GM12873 (cell line): ENCODE results near the gene GLRX2.

Experiments
- CTCF ChIP-seq: IDR thresholded peaks from 2 replicates; pipeline ENCODE4 v1.5.1; 2012; ENCODE audit warnings: low read depth, mild to moderate bottlenecking, moderate library complexity, low read length, control low read depth; ENCODE audit not compliant: insufficient read depth; ENCODE audit errors: missing control alignments

The GLRX2 gene

GRCh38 chr1:193115629-193116227, 10.5 kb upstream of the GLRX2 start:
- TF ChIP-seq CTCF: no peak

- TF ChIP-seq CTCF: no peak
Observed at GRCh38 chr1:193114485-193115095, 9.4 kb upstream of the GLRX2 start.

- no peak for TF ChIP-seq CTCF
Observed at GRCh38 chr1:193113992-193114332, 8.7 kb upstream of the GLRX2 start.

GRCh38 chr1:193113258-193113991, 8.2 kb upstream of the GLRX2 start:
- TF ChIP-seq CTCF: no peak

GRCh38 chr1:193111641-193112090, 6.5 kb upstream of the GLRX2 start:
- TF ChIP-seq CTCF: no peak

- no peak for TF ChIP-seq CTCF
Observed at GRCh38 chr1:193110864-193111263, 5.7 kb upstream of the GLRX2 start.

- TF ChIP-seq CTCF: no peak
Observed at GRCh38 chr1:193110246-193110645, 5.0 kb upstream of the GLRX2 start.
